ENCODE results near the gene CCDC116. TPM values are rescaled to one million over a fixed set of nuclear protein-coding genes. Genes with fewer than 3 reads are reported as not detected.

CCDC116 gene
- total and polyA plus RNA-seq, 10 of the 15 experiments (the other 5 are each of a cell fraction or from before 2014, with no cell fraction given): 0.04 to 0.18 (median 0.04) TPM; not detected in 6

- TF ChIP-seq CTCF (IDR thresholded peaks at IDR 0.05 in 2 of 3, conservative IDR thresholded peaks at IDR 0.05 in 1 of 3; ENCODE audit: control insufficient read depth in 2 of 3, extremely low read depth in 1 of 3, insufficient read depth in 1 of 3, low read depth in 3 of 3, low read length in 3 of 3) (no peak), KLF5 (IDR thresholded peaks at IDR 0.05; ENCODE audit: partially characterized antibody) (no peak), CEBPB (IDR thresholded peaks at IDR 0.05; ENCODE audit: borderline replicate concordance in 1 of 2, low read depth in 2 of 2, low read length in 2 of 2) (no peak), SPI1 (IDR thresholded peaks at IDR 0.05; ENCODE audit: borderline replicate concordance, insufficient read depth, low read depth, low read length) (no peak)
Observed at GRCh38 chr22:21635771-21636510, 3.4 kb downstream of the CCDC116 start (continued).

- in situ Hi-C loops (cut with MboI) (no loop called here), intact Hi-C loops (cut with micrococcal nuclease; ENCODE audit: unreplicated experiment) (no loop called here)
- Histone ChIP-seq H3K9me3 (replicated peaks; ENCODE audit: control insufficient read depth, insufficient read depth, low read length) (no peaks in the 10 kb centered on the region), H3K27ac (ENCODE audit: control insufficient read depth, insufficient read depth) (no peak overlapping the region), H3K27me3 (replicated peaks in 1 of 2; ENCODE audit: control insufficient read depth in 2 of 2, insufficient read depth in 2 of 2, low read length in 1 of 2) (no peaks in the 10 kb centered on the region), H3K4me2 (ENCODE audit: control insufficient read depth, insufficient read depth) (no peak overlapping the region), H3K79me2 (ENCODE audit: control insufficient read depth, insufficient read depth, low read length) (no peaks in the 10 kb centered on the region), H3K9ac (ENCODE audit: control insufficient read depth, insufficient read depth, low read length) (no peak overlapping the region), H3K36me3 (ENCODE audit: control insufficient read depth in 2 of 2, insufficient read depth in 2 of 2, low read length in 1 of 2) (no peaks in the 10 kb centered on the region), H4K20me1 (ENCODE audit: control insufficient read depth, insufficient read depth) (no peaks in the 10 kb centered on the region), H3K4me3 (no peak overlapping the region), H2AFZ (ENCODE audit: control insufficient read depth, low read depth, low read length) (no peak overlapping the region), H3K4me1 (ENCODE audit: control insufficient read depth, insufficient read depth, low read length) (peaks cover 5% of the 10 kb centered on the region)
- ATAC-seq (no peak), DNase-seq (ENCODE audit: low read depth, low spot score) (no peak), FAIRE-seq (no peak)
- CTCF ChIA-PET: interaction anchor here (3.7 kb wide), 1 partner anchor 10 kb away, joined by 25 read pairs; no protein-coding TSS in a partner anchor
- RAD21 ChIA-PET (ENCODE audit: unreplicated experiment): interaction anchor here (1.3 kb wide), 1 partner anchor 10 kb away, joined by 3 read pairs; no protein-coding TSS in a partner anchor
- no TSS peak for BruUV-seq (replicated peaks)
- SMC1A ChIA-PET (ENCODE audit: uncharacterized antibody, unreplicated experiment): no interaction called here
- POLR2A ChIA-PET: no interaction called here
- WGBS (ENCODE audit: insufficient coverage, insufficient replicate concordance, low lambda C conversion rate, missing lambda C conversion rate): 76% methylated on average over 17 of the region's 17 CpGs
- TF ChIP-seq MEF2A (IDR thresholded peaks at IDR 0.05; ENCODE audit: insufficient read depth, low read depth, low read length) (no peak), FOS (IDR thresholded peaks at IDR 0.05; ENCODE audit: borderline replicate concordance, extremely low read depth, insufficient read length) (no peak), NFIC (IDR thresholded peaks at IDR 0.05; ENCODE audit: low read depth, low read length) (no peak), YBX1 (IDR thresholded peaks at IDR 0.05) (no peak), BMI1 (IDR thresholded peaks at IDR 0.05; ENCODE audit: borderline replicate concordance) (no peak), KLF5 (IDR thresholded peaks at IDR 0.05; ENCODE audit: partially characterized antibody) (no peak), RBBP5 (conservative IDR thresholded peaks at IDR 0.05) (no peak), ZNF207 (IDR thresholded peaks at IDR 0.05; ENCODE audit: borderline replicate concordance) (no peak), HSF1 (IDR thresholded peaks at IDR 0.05; ENCODE audit: low read depth, low read length) (no peak), NFXL1 (IDR thresholded peaks at IDR 0.05; ENCODE audit: borderline replicate concordance) (no peak), SUZ12 (IDR thresholded peaks at IDR 0.05; ENCODE audit: unreplicated experiment) (no peak), HDAC2 (IDR thresholded peaks at IDR 0.05) (no peak), MYB (IDR thresholded peaks at IDR 0.05; ENCODE audit: borderline replicate concordance, low read depth, low read length) (no peak), CBX5 (IDR thresholded peaks at IDR 0.05; ENCODE audit: low read depth) (no peak), SREBF2 (IDR thresholded peaks at IDR 0.05; ENCODE audit: low read length) (no peak), POLR2AphosphoS2 (IDR thresholded peaks at IDR 0.05; ENCODE audit: low read depth, low read length) (no peak), LARP7 (IDR thresholded peaks at IDR 0.05) (no peak), PAX8 (IDR thresholded peaks at IDR 0.05) (no peak)
Observed at GRCh38 chr22:21636629-21637218, 4.2 kb downstream of the CCDC116 start.
